HG02970 (cell line): Measurements from ENCODE around the gene RAX2.
"Not testable (repeated sequence)": the region's sequence is repeated elsewhere in the genome, so short reads cannot be mapped to it uniquely, and the experiment has no call there.

Experiments
- ATAC-seq: cut with Tn5 transposase; IDR thresholded peaks from one replicate; pipeline ENCODE4 v1.9.1; 2021; ENCODE audit warnings: mild to moderate bottlenecking, moderate library complexity, moderate number of reproducible peaks; ENCODE audit not compliant: unreplicated experiment, low FRiP score

Gene RAX2

GRCh38 chr19:3771906-3772455 lies at the start of gene RAX2:
Gene RAX2 (minus strand): TSS chr19:3772228. CDS start chr19:3771742, 486 bp downstream.
- ATAC-seq = no peak

- no peak for ATAC-seq
These were observed 49.1 kb upstream of the RAX2 start for GRCh38 chr19:3821156-3821555.

GRCh38 chr19:3819989-3820388 lies 48.0 kb upstream of the RAX2 start:
- ATAC-seq = no peak

GRCh38 chr19:3818918-3819317 lies 46.9 kb upstream of the RAX2 start:
- ATAC-seq = no peak

- ATAC-seq = no peak
These were observed 46.4 kb upstream of the RAX2 start for GRCh38 chr19:3818466-3818865.

- no peak for ATAC-seq
These were observed 45.7 kb upstream of the RAX2 start for GRCh38 chr19:3817761-3818160.

GRCh38 chr19:3816566-3817218 lies 44.7 kb upstream of the RAX2 start:
- no peak for ATAC-seq

GRCh38 chr19:3816148-3816547 lies 44.1 kb upstream of the RAX2 start:
- ATAC-seq = not testable (repeated sequence)

- ATAC-seq = no peak
These were observed 42.6 kb upstream of the RAX2 start for GRCh38 chr19:3814648-3815047.

- ATAC-seq = no peak
These were observed 41.7 kb upstream of the RAX2 start for GRCh38 chr19:3813473-3814392.

- ATAC-seq = no peak
These were observed 38.8 kb upstream of the RAX2 start for GRCh38 chr19:3810708-3811355.

- ATAC-seq = no peak
These were observed 38.1 kb upstream of the RAX2 start for GRCh38 chr19:3809881-3810707.

GRCh38 chr19:3808420-3809143 lies 36.6 kb upstream of the RAX2 start:
- no peak for ATAC-seq

- no peak for ATAC-seq
These were observed 35.7 kb upstream of the RAX2 start for GRCh38 chr19:3807574-3808354.

GRCh38 chr19:3807131-3807480 lies 35.1 kb upstream of the RAX2 start:
- ATAC-seq = no peak

GRCh38 chr19:3805859-3806258 lies 33.8 kb upstream of the RAX2 start:
- ATAC-seq = no peak

GRCh38 chr19:3804429-3804828 lies 32.4 kb upstream of the RAX2 start:
- ATAC-seq = no peak

GRCh38 chr19:3803986-3804385 lies 32.0 kb upstream of the RAX2 start:
- no peak for ATAC-seq
